Activated CD4-positive, alpha-beta T cell treated with anti-CD3 and anti-CD28 coated beads, Interleukin-2, amount 50 U/mL, for 1 hour (primary cell): ENCODE measurements around the gene FYCO1.

Experiments used
- DNase-seq: peaks from one replicate; pipeline ENCODE4 v3.0.0-alpha.2; 2020

Gene FYCO1

GRCh38 chr3:45911511-45912226 lies 84.0 kb downstream of the FYCO1 start:
- no peak for DNase-seq

GRCh38 chr3:45910892-45911291 lies 84.7 kb downstream of the FYCO1 start:
- no peak for DNase-seq

- DNase-seq: no peak
These were observed 86.1 kb downstream of the FYCO1 start for GRCh38 chr3:45909542-45909941.

- no peak for DNase-seq
These were observed 86.9 kb downstream of the FYCO1 start for GRCh38 chr3:45908761-45909160.

GRCh38 chr3:45907769-45908705 lies 87.6 kb downstream of the FYCO1 start:
- no peak for DNase-seq

- DNase-seq: no peak
These were observed 88.8 kb downstream of the FYCO1 start for GRCh38 chr3:45906681-45907407.

GRCh38 chr3:45905755-45906154 lies 89.9 kb downstream of the FYCO1 start:
- DNase-seq: no peak

GRCh38 chr3:45904931-45905330 lies 90.7 kb downstream of the FYCO1 start:
- DNase-seq: no peak

GRCh38 chr3:45896956-45897355 lies 98.7 kb downstream of the FYCO1 start:
- DNase-seq: no peak

GRCh38 chr3:45895686-45896468 lies 99.7 kb downstream of the FYCO1 start:
- no peak for DNase-seq

GRCh38 chr3:45894015-45894414 lies 101.6 kb downstream of the FYCO1 start:
- DNase-seq: no peak

- no peak for DNase-seq
These were observed 103.5 kb downstream of the FYCO1 start for GRCh38 chr3:45892161-45892560.

GRCh38 chr3:45890405-45890804 lies 105.2 kb downstream of the FYCO1 start:
- no peak for DNase-seq

- no peak for DNase-seq
These were observed 106.3 kb downstream of the FYCO1 start for GRCh38 chr3:45889337-45889736.

GRCh38 chr3:45887759-45888511 lies 107.7 kb downstream of the FYCO1 start:
- DNase-seq: no peak

GRCh38 chr3:45887285-45887684 lies 108.3 kb downstream of the FYCO1 start:
- no peak for DNase-seq

- DNase-seq: no peak
These were observed 109.5 kb downstream of the FYCO1 start, which contains the start of gene CCR9 for GRCh38 chr3:45885979-45886705. CCR9 (plus strand) TSS chr3:45886543; CDS start chr3:45894934, 8,391 bp downstream.

GRCh38 chr3:45884368-45885201 lies 111.0 kb downstream of the FYCO1 start:
- DNase-seq: no peak

GRCh38 chr3:45881078-45882022 lies 114.3 kb downstream of the FYCO1 start:
- DNase-seq: peak; percentile 17
